ENCODE measurements around the gene SYNJ2.

Gene SYNJ2

DNA sequence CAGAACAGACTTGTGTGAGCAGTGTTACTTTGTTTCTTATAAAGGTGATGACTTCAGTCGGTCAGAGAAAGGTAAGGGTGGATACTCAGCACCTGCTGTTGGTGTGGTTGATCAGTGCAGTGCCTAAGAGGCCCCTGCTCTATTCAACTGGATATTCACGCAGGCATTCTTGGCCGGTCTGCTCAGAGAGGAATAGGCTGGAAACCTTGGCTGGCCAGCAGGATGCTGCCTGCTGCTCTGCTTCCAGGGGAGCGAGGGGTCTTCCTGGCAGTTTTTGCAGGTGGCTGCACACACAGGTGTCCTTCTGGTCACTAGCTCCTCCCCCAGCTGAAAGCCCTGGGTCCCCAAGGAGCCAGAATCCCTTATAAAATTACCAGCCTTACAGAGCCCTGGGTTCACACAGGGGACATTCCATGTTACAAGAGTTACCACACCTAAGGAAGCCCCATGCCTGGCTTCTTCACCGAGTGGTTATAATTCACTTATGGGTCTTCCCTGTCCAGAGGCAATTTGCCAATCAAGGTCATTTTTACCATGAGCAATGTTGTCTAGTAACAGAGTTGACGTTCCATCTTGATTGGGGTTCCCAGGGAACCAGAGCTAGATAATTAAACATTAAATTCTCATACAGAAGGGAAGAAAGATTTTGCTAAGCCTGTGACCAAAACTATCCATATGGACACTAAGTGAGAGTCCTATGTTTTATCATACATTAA is 16.4 kb downstream of the SYNJ2 start:
- Histone ChIP-seq H3K9ac (ENCODE audit: low read depth, low read length, poor library complexity) (no peak overlapping the region), H3K9me3 (replicated peaks in 1 of 2; ENCODE audit: control insufficient read depth in 2 of 2, insufficient read depth in 1 of 2, low read depth in 1 of 2, low read length in 2 of 2) (peaks cover 2 to 4% of the 10 kb centered on the region in 2 donors), H3K36me3 (replicated peaks in 1 of 2; ENCODE audit: control insufficient read depth in 2 of 2, insufficient read depth in 2 of 2, low read length in 2 of 2) (no peaks in the 10 kb centered on the region), H2BK15ac (ENCODE audit: low read length) (no peak overlapping the region), H3K18ac (ENCODE audit: low read length) (no peak overlapping the region), H4K91ac (ENCODE audit: low read depth, low read length, poor library complexity) (no peak overlapping the region), H2BK120ac (ENCODE audit: low read depth, low read length) (no peak overlapping the region), H4K8ac (ENCODE audit: low read depth, low read length) (no peak overlapping the region), H3K4me3 (ENCODE audit: low read length in 2 of 2) (no peak overlapping the region), H3K27me3 (ENCODE audit: control insufficient read depth in 3 of 3, insufficient read depth in 3 of 3, low read depth in 1 of 3, low read length in 3 of 3) (no peaks in the 10 kb centered on the region), H3K14ac (ENCODE audit: low read length) (no peak overlapping the region), H2AK5ac (ENCODE audit: low read depth, low read length) (no peak overlapping the region), H2BK5ac (ENCODE audit: low read length) (no peak overlapping the region), H3K4me2 (ENCODE audit: insufficient read depth, low read length, poor library complexity, severe bottlenecking) (no peak overlapping the region), H3K4ac (ENCODE audit: low read length) (no peak overlapping the region), H3K79me1 (ENCODE audit: low read depth, low read length) (no peaks in the 10 kb centered on the region), H3K23ac (ENCODE audit: low read depth, low read length, poor library complexity) (no peak overlapping the region), H2BK12ac (ENCODE audit: low read length) (no peak overlapping the region), H3K27ac (replicated peaks; ENCODE audit: low read length) (no peak overlapping the region), H3K4me1 (ENCODE audit: control insufficient read depth in 2 of 2, insufficient read depth in 1 of 2, low read depth in 1 of 2, low read length in 2 of 2) (peaks cover 8 to 16% of the 10 kb centered on the region in 2 donors), H2AFZ (ENCODE audit: low read length) (no peak overlapping the region)
- WGBS, 2 donors (ENCODE audit: extremely low coverage in 2 of 2, insufficient read length in 2 of 2, insufficient replicate concordance in 1 of 2): no CpG with 5 or more reads among the region's 6 CpGs
- DNase-seq (ENCODE audit: low spot score): no peak

DNA sequence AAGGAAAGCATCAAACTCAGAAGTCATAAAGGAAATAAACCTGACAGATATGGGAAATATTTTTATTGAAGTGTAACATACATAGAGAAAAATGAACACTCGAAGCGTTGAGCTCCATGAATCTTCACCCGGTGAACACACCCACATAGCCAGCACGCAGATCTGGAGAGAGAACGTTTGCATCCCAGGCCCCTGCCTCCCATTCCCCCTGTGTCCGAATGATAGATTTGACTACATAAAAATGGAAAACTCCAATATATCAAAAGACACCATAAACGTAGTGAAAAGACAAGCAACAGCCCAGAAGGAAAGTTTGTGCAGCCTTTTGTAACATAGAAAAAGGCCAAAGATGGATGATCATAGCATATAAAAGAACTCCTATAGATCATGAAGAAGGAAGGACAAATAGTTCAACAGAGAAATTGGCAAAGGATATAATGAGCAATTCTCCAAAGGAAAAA is 17.1 kb downstream of the SYNJ2 start:
- Histone ChIP-seq H3K4me1 (ENCODE audit: control insufficient read depth in 2 of 2, insufficient read depth in 1 of 2, low read depth in 1 of 2, low read length in 2 of 2) (peaks cover 14 to 20% of the 10 kb centered on the region in 2 donors), H4K91ac (ENCODE audit: low read depth, low read length, poor library complexity) (no peak overlapping the region), H2AFZ (ENCODE audit: low read length) (no peak overlapping the region), H2BK15ac (ENCODE audit: low read length) (no peak overlapping the region), H2BK120ac (ENCODE audit: low read depth, low read length) (no peak overlapping the region), H4K8ac (ENCODE audit: low read depth, low read length) (no peak overlapping the region), H3K27me3 (ENCODE audit: control insufficient read depth in 3 of 3, insufficient read depth in 3 of 3, low read depth in 1 of 3, low read length in 3 of 3) (no peaks in the 10 kb centered on the region), H3K4me3 (ENCODE audit: low read length in 2 of 2) (no peak overlapping the region), H3K79me1 (ENCODE audit: low read depth, low read length) (no peaks in the 10 kb centered on the region), H2BK5ac (ENCODE audit: low read length) (no peak overlapping the region), H2AK5ac (ENCODE audit: low read depth, low read length) (no peak overlapping the region), H3K9ac (ENCODE audit: low read depth, low read length, poor library complexity) (peak overlapping the region; percentile 25), H2BK12ac (ENCODE audit: low read length) (no peak overlapping the region), H3K23ac (ENCODE audit: low read depth, low read length, poor library complexity) (no peak overlapping the region), H3K27ac (replicated peaks; ENCODE audit: low read length) (no peak overlapping the region), H3K18ac (ENCODE audit: low read length) (no peak overlapping the region), H3K36me3 (replicated peaks in 1 of 2; ENCODE audit: control insufficient read depth in 2 of 2, insufficient read depth in 2 of 2, low read length in 2 of 2) (no peaks in the 10 kb centered on the region), H3K9me3 (replicated peaks in 1 of 2; ENCODE audit: control insufficient read depth in 2 of 2, insufficient read depth in 1 of 2, low read depth in 1 of 2, low read length in 2 of 2) (peaks cover 2 to 4% of the 10 kb centered on the region in 2 donors), H3K4me2 (ENCODE audit: insufficient read depth, low read length, poor library complexity, severe bottlenecking) (no peak overlapping the region), H3K4ac (ENCODE audit: low read length) (no peak overlapping the region), H3K14ac (ENCODE audit: low read length) (no peak overlapping the region)
- DNase-seq (ENCODE audit: low spot score): no peak
- WGBS, 2 donors (ENCODE audit: extremely low coverage in 2 of 2, insufficient read length in 2 of 2, insufficient replicate concordance in 1 of 2): no CpG with 5 or more reads among the region's 7 CpGs

DNA sequence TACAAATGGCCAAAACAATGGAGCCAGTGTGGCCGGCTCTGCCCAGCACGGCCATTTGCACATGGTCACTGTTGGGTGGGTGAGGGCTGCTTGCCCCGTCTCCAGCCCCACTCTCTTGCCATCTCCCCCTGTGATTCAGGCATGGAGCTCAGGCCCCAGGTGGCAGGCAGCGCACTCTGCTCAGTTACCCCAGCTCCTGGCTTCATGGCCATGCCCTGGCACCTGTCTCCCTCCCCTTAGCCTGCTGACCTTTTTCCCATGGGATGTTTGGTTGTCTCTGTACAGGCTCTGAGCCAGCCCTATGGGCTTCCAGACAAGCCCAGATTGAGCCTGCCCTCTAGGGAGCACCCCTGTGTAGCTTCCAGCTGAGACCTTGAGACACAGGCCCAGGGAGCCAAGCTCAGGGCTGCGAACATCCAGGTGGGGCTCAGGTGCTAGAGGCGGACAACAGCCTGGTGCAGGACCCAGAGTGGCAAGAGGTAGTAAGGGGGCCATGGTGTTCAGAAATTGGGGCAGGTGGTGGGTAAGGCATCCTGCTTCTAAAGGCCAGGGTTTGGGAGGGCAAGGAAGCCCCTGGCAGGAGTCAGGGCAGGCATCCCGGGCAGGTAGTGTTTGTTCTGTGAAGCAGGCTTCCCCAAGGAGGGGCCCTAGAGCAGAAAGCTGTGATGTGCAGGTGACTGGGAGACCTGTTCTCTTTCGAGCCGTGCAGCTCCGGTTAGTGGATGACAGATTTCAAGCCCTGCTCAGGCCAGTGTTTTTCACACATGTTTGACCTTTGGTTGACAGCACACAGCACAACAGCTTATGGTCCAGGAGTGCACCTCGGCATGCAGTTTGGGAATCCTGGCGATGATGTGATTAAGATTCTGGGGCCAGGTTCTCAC is 17.7 kb downstream of the SYNJ2 start:
- peak overlapping the region; percentile 49 for H3K23ac ChIP-seq (ENCODE audit: low read depth, low read length, poor library complexity)
- H3K18ac ChIP-seq (ENCODE audit: low read length): peak overlapping the region; percentile 19
- peaks cover 16 to 26% of the 10 kb centered on the region in 2 donors for H3K4me1 ChIP-seq (ENCODE audit: control insufficient read depth in 2 of 2, insufficient read depth in 1 of 2, low read depth in 1 of 2, low read length in 2 of 2)
- no peak overlapping the region for H3K14ac ChIP-seq (ENCODE audit: low read length)
- H3K27ac ChIP-seq (replicated peaks; ENCODE audit: low read length): no peak overlapping the region
- no peak overlapping the region for H2AFZ ChIP-seq (ENCODE audit: low read length)
- no peaks in the 10 kb centered on the region for H3K79me1 ChIP-seq (ENCODE audit: low read depth, low read length)
- no peaks in the 10 kb centered on the region for H3K27me3 ChIP-seq (ENCODE audit: control insufficient read depth in 3 of 3, insufficient read depth in 3 of 3, low read depth in 1 of 3, low read length in 3 of 3)
- H3K9me3 ChIP-seq (replicated peaks in 1 of 2; ENCODE audit: control insufficient read depth in 2 of 2, insufficient read depth in 1 of 2, low read depth in 1 of 2, low read length in 2 of 2): peaks cover 2 to 4% of the 10 kb centered on the region in 2 donors
- peak overlapping the region; percentile 25 for H3K9ac ChIP-seq (ENCODE audit: low read depth, low read length, poor library complexity)
- no peak overlapping the region for H3K4me3 ChIP-seq (ENCODE audit: low read length in 2 of 2)
- H3K4me2 ChIP-seq (ENCODE audit: insufficient read depth, low read length, poor library complexity, severe bottlenecking): no peak overlapping the region
- H2BK120ac ChIP-seq (ENCODE audit: low read depth, low read length): no peak overlapping the region
- no peak overlapping the region for H2BK15ac ChIP-seq (ENCODE audit: low read length)
- no peak overlapping the region for H2BK5ac ChIP-seq (ENCODE audit: low read length)
- H3K4ac ChIP-seq (ENCODE audit: low read length): no peak overlapping the region
- WGBS, 2 donors (ENCODE audit: extremely low coverage in 2 of 2, insufficient read length in 2 of 2, insufficient replicate concordance in 1 of 2): no CpG with 5 or more reads among the region's 12 CpGs
- H3K36me3 ChIP-seq (replicated peaks in 1 of 2; ENCODE audit: control insufficient read depth in 2 of 2, insufficient read depth in 2 of 2, low read length in 2 of 2): no peaks in the 10 kb centered on the region
- peak overlapping the region; percentile 51 for H2AK5ac ChIP-seq (ENCODE audit: low read depth, low read length)
- no peak overlapping the region for H4K8ac ChIP-seq (ENCODE audit: low read depth, low read length)
- DNase-seq (ENCODE audit: low spot score): no peak
- H2BK12ac ChIP-seq (ENCODE audit: low read length): no peak overlapping the region
- H4K91ac ChIP-seq (ENCODE audit: low read depth, low read length, poor library complexity): no peak overlapping the region
